Left lung (tissue), 10 donors: Measurements from ENCODE around the gene LAMC1. TPM values are rescaled to one million over a fixed set of nuclear protein-coding genes. Genes with fewer than 3 reads are reported as not detected.

Experiments used
- ATAC-seq: fragments of 200-7000 bp; cut with Tn5 transposase; one replicate; pipeline ENCODE4 v1.9.1; 2020; ENCODE audit warnings: moderate library complexity
- DNase-seq, 4 donors: peaks; one replicate each; pipeline ENCODE4 v3.0.0-alpha.2; 2013 to 2020
- H3K27ac ChIP-seq, 2 donors: fragments of 200-600 bp; sonication (generic) in 1 of 2; one replicate each; pipeline versions ENCODE4 v1.5.0 to v1.8.0; 2020 to 2021
- H3K27me3 ChIP-seq, 2 donors: fragments of 200-600 bp; sonication (generic) in 1 of 2; one replicate each; pipeline versions ENCODE4 v1.5.0 to v1.8.0; 2020 to 2021
- H3K36me3 ChIP-seq, 2 donors: fragments of 200-600 bp; sonication (generic) in 1 of 2; one replicate each; pipeline versions ENCODE4 v1.5.0 to v1.8.0; 2020 to 2021
- H3K4me1 ChIP-seq, 2 donors: fragments of 200-600 bp; one replicate each; pipeline ENCODE4 v1.8.0; 2021
- H3K4me3 ChIP-seq, 2 donors: fragments of 200-600 bp; sonication (generic) in 1 of 2; one replicate each; pipeline versions ENCODE4 v1.5.0 to v1.8.0; 2020 to 2021; ENCODE audit warnings: mild to moderate bottlenecking in 1 of 2
- H3K9me3 ChIP-seq, 2 donors: fragments of 200-600 bp; sonication (generic) in 1 of 2; one replicate each; pipeline versions ENCODE4 v1.5.0 to v1.8.0; 2020 to 2021
- intact Hi-C, 2 donors: fragments of 100-400 bp; cut with DNase I; formaldehyde crosslinking; loops; one replicate each; pipeline versions ENCODE4 v1.11.2 to v1.14.2; 2022
- polyA plus RNA-seq, 6 donors: library from polyadenylated mRNA; unstranded; fragments of 120-200 nt; gene quantifications; one replicate each; pipeline ENCODE4 v1.2.1, GENCODE V29; 2013; ENCODE audit not compliant: insufficient read length in 6 of 6
- total RNA-seq, 2 donors: library from RNA; stranded (reverse); fragmentation: NEBNext Ultra II Directional; extraction: Animal tissue kit (Norgen Biotek cat#: 25700); gene quantifications; one replicate each; pipeline ENCODE4 v1.2.1, GENCODE V29; 2021
- TF ChIP-seq, protein P1 (sequence below), 2 donors: fragments of 200-600 bp; sonication (generic) in 1 of 2; IDR thresholded peaks; one replicate each; pipeline versions ENCODE4 v1.5.0 to v1.8.0; 2021; ENCODE audit warnings: antibody characterized with exemption in 2 of 2
- donor health status: DM: no; HTN: yes; CAD: no.
- donor health status: DM: no; HTN: no; CAD: no.

The LAMC1 gene
- total and polyA plus RNA-seq, 8 donors, result 144 to 357 (median 321) TPM

- Histone ChIP-seq H3K4me3 (peak within 1 kb of the TSS; percentile 23 to 29), H3K9me3 (no peaks in the 10 kb centered on the region), H3K27me3 (peaks cover 5 to 22% of the 10 kb centered on the region in 2 donors), H3K4me1 (peaks cover 1 to 5% of the 10 kb centered on the region in 2 donors), H3K36me3 (no peaks in the 10 kb centered on the region), H3K27ac (peak within 1 kb of the TSS; percentile 59 to 68)
- intact Hi-C loops, result no loop called here
- DNase-seq (peak; percentile 31 to 87 (median 58)), ATAC-seq (peak; percentile 96)
- TF ChIP-seq, protein P1, sequence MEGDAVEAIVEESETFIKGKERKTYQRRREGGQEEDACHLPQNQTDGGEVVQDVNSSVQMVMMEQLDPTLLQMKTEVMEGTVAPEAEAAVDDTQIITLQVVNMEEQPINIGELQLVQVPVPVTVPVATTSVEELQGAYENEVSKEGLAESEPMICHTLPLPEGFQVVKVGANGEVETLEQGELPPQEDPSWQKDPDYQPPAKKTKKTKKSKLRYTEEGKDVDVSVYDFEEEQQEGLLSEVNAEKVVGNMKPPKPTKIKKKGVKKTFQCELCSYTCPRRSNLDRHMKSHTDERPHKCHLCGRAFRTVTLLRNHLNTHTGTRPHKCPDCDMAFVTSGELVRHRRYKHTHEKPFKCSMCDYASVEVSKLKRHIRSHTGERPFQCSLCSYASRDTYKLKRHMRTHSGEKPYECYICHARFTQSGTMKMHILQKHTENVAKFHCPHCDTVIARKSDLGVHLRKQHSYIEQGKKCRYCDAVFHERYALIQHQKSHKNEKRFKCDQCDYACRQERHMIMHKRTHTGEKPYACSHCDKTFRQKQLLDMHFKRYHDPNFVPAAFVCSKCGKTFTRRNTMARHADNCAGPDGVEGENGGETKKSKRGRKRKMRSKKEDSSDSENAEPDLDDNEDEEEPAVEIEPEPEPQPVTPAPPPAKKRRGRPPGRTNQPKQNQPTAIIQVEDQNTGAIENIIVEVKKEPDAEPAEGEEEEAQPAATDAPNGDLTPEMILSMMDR (IDR thresholded peaks at IDR 0.05), result peak in 1 of 2 donors; percentile 13
Measured at GRCh38 chr1:183185941-183186490, 162.8 kb downstream of the LAMC1 start, which contains the start of gene LAMC2. LAMC2 (plus strand) TSS chr1:183186264; CDS start chr1:183186353, 89 bp downstream.

DNA sequence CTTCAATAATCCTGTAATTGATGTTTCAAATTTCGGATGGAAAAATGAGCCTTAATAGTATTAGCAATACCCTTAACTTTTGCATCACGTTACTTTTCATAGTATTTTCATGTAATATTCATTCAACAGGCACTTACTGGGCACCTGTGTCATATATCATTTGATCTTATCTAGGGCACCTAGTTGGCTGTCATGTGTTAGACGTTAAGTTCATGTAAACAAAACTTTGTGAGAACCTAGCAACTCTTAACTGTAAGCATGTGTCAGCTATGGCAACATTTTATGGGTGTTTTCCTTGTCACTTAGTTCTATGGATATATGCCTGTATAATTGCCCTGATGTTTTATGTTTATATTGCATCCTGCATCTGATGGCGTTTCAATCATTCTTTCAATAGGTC is 163.6 kb downstream of the LAMC1 start:
- TF ChIP-seq, protein P1 (IDR thresholded peaks at IDR 0.05), result no peak
- intact Hi-C loops, result no loop called here
- no peak overlapping the region for H3K27ac ChIP-seq
- H3K9me3 ChIP-seq, result no peaks in the 10 kb centered on the region
- peaks cover 5 to 22% of the 10 kb centered on the region in 2 donors for H3K27me3 ChIP-seq
- peak overlapping the region; percentile 23 to 29 for H3K4me3 ChIP-seq
- peak; percentile 24 for ATAC-seq
- no peaks in the 10 kb centered on the region for H3K4me1 ChIP-seq
- DNase-seq, result no peak
- no peaks in the 10 kb centered on the region for H3K36me3 ChIP-seq

GRCh38 chr1:183188240-183188639 is 165.0 kb downstream of the LAMC1 start:
- TF ChIP-seq, protein P1 (IDR thresholded peaks at IDR 0.05), result no peak
- ATAC-seq, result no peak
- no peak for DNase-seq
- Histone ChIP-seq H3K27ac (no peak overlapping the region), H3K4me3 (no peak overlapping the region), H3K36me3 (no peaks in the 10 kb centered on the region), H3K27me3 (peaks cover 5 to 22% of the 10 kb centered on the region in 2 donors), H3K4me1 (no peaks in the 10 kb centered on the region), H3K9me3 (no peaks in the 10 kb centered on the region)
- intact Hi-C loops, result no loop called here

- ATAC-seq, result no peak
Measured at GRCh38 chr1:183191833-183192232, 168.6 kb downstream of the LAMC1 start.

GRCh38 chr1:183193963-183194525 is 170.8 kb downstream of the LAMC1 start:
- no peak overlapping the region for H3K27ac ChIP-seq
- TF ChIP-seq, protein P1 (IDR thresholded peaks at IDR 0.05), result no peak
- H3K4me1 ChIP-seq, result no peaks in the 10 kb centered on the region
- DNase-seq, result no peak
- no peaks in the 10 kb centered on the region for H3K9me3 ChIP-seq
- H3K27me3 ChIP-seq, result no peaks in the 10 kb centered on the region
- no peak overlapping the region for H3K4me3 ChIP-seq
- ATAC-seq, result no peak
- intact Hi-C loops, result no loop called here
- no peaks in the 10 kb centered on the region for H3K36me3 ChIP-seq

More at GRCh38 chr1:183191833-183192232, 168.6 kb downstream of the LAMC1 start:
- peaks cover 0 to 6% of the 10 kb centered on the region in 2 donors for H3K27me3 ChIP-seq
- no peak for DNase-seq
- no peak overlapping the region for H3K27ac ChIP-seq
- H3K36me3 ChIP-seq, result no peaks in the 10 kb centered on the region
- no peak overlapping the region for H3K4me3 ChIP-seq
- TF ChIP-seq, protein P1 (IDR thresholded peaks at IDR 0.05), result no peak
- H3K9me3 ChIP-seq, result no peaks in the 10 kb centered on the region
- intact Hi-C loops, result no loop called here
- H3K4me1 ChIP-seq, result no peaks in the 10 kb centered on the region
